ENCODE results near the gene CD6.
"Not testable (repeated sequence)": the region's sequence is repeated elsewhere in the genome, so short reads cannot be mapped to it uniquely, and the experiment has no call there.

Gene CD6

DNA sequence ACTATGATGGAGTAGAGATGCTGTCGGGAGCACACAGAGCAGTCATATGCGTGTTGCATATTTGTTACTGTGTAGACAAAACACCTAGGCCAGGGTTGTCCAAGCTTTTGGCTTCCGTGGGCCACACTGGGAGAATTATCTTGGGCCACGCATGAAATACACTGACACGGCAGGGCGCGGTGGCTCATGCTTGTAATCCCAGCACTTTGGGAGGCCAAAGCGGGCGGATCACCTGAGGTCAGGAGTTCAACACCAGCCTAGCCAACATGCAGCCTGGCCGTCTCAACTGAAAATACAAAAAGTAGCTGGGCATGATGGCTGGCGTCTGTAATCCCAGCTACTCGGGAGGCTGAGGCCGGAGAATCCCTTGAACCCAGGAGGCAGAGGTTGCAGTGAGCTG, 93.8 kb downstream of the CD6 start:
- DNase-seq (ENCODE audit: low spot score in 2 of 2); in situ Hi-C loops (cut with MboI; ENCODE audit: low sequenced_read_pairs); H3K4me1 ChIP-seq; H3K27me3 ChIP-seq (ENCODE audit: low read depth); H3K4me3 ChIP-seq; H3K9me3 ChIP-seq; H3K36me3 ChIP-seq (replicated peaks): not testable (repeated sequence)

DNA sequence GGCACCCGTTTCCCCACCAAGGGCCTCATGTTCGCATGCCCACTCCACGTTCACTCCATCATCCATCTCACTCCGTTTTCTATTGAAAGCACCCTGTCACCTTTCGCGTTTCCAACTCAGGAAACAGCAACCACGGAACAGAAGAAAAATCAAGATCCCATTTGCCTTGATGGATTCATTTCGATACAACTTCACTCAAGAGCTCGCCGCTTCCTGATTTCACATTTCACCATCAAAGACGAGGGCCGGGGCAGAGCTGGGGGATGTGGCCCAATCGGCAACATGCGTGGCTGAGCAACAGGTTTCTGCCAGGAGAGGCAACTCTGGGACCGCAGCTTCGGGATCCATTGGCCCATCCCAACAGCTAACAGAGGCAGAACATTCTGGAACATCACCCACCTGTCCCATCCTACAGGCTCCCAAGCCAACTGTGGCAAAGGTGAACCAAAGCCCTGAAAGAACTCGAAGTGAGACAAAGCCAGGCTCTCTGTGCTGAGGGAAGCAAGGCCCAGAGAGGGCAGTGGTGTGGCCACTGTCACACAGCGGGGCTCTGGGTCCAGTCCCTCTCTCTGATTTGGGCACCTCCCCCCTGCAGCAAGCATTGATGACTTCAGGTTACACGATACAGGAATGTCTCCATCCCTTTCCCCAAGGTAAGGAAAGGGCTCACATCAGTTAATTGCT, 94.6 kb downstream of the CD6 start:
- in situ Hi-C loops (cut with MboI; ENCODE audit: low sequenced_read_pairs) = no loop called here
- H3K9me3 ChIP-seq = no peaks in the 10 kb centered on the region
- H3K27me3 ChIP-seq (ENCODE audit: low read depth) = no peaks in the 10 kb centered on the region
- H3K4me3 ChIP-seq = no peak overlapping the region
- DNase-seq (ENCODE audit: low spot score in 2 of 2) = no peak
- no peaks in the 10 kb centered on the region for H3K36me3 ChIP-seq (replicated peaks)
- peaks cover 4% of the 10 kb centered on the region for H3K4me1 ChIP-seq

DNA sequence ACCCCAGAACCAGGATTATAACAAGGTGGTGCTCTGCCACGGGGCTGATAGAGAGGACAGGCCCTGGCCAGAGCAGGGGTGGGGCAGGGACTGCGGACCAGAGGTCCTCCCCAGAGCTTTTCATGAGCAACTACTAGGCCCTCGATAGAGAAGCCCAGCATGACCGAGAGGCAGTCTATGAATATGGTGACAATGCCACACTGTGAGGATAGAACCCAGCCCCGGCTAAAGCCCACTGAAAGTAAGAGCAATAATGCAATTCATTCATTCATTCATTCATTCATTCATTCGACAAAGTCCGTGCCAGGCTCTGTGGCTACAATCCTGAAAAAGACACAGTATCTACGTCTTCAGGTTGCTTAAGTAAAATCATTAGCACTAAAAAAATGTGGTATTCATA, 95.2 kb downstream of the CD6 start:
- in situ Hi-C loops (cut with MboI; ENCODE audit: low sequenced_read_pairs) = no loop called here
- peaks cover 7% of the 10 kb centered on the region for H3K4me1 ChIP-seq
- no peak overlapping the region for H3K4me3 ChIP-seq
- no peaks in the 10 kb centered on the region for H3K9me3 ChIP-seq
- DNase-seq (ENCODE audit: low spot score in 2 of 2) = no peak
- no peaks in the 10 kb centered on the region for H3K36me3 ChIP-seq (replicated peaks)
- no peaks in the 10 kb centered on the region for H3K27me3 ChIP-seq (ENCODE audit: low read depth)

DNA sequence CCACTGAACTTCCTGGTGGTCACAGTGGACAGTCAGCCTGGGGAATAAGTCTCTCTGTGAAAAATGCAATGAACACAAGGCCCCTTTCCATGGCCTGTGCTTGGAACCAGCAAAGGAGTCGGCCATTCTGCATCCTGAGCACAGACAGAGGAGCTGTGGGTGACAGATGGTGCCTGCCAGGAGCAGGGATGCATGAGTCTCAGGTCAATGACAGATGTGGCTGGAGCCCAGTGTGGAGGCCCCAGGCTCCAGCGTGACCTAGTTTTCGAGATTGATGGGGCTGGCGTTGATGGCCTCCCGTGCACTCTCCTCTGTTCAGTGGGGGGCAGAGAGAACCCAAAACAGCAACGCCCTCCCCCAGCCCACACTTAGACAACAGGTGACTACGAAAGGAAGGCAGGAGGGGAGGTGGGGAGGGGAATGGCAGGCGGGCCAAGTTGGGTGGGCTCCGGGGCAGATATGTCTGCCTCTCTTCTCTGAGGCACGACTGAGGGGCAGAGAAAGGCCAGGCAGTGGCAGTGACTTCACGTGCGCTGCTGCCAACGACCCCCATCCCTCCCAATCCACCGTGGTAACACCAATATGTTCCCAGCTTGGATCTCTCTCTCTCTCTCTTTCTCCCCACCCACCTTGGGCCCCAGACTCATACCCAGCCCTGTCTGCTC, 96.4 kb downstream of the CD6 start:
- no peaks in the 10 kb centered on the region for H3K36me3 ChIP-seq (replicated peaks)
- no peak for DNase-seq (ENCODE audit: low spot score in 2 of 2)
- H3K27me3 ChIP-seq (ENCODE audit: low read depth) = no peaks in the 10 kb centered on the region
- H3K4me1 ChIP-seq = peaks cover 7% of the 10 kb centered on the region
- no peaks in the 10 kb centered on the region for H3K9me3 ChIP-seq
- in situ Hi-C loops (cut with MboI; ENCODE audit: low sequenced_read_pairs) = no loop called here
- no peak overlapping the region for H3K4me3 ChIP-seq

DNA sequence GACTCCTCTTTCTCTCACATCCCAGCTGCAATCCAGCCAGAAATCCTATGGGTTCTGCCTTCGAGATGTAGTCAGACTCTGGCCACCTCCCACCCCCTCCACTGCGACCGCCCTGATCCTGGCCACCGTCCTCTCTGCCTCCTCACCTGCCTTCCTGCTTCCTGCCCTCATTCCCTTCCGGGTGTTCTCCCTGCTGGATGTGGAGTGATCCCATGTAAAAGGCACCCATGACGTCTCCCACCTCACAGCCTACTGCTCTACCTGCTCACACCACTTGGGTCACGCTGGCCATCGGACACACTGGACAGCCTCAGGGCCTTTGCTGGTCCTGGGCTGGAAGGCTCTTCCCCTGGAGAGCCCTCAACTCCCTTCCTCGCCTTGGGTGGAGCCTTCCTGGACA, 97.1 kb downstream of the CD6 start:
- H3K9me3 ChIP-seq = no peaks in the 10 kb centered on the region
- peaks cover 7% of the 10 kb centered on the region for H3K4me1 ChIP-seq
- in situ Hi-C loops (cut with MboI; ENCODE audit: low sequenced_read_pairs) = no loop called here
- H3K36me3 ChIP-seq (replicated peaks) = no peaks in the 10 kb centered on the region
- no peaks in the 10 kb centered on the region for H3K27me3 ChIP-seq (ENCODE audit: low read depth)
- no peak for DNase-seq (ENCODE audit: low spot score in 2 of 2)
- H3K4me3 ChIP-seq = no peak overlapping the region

DNA sequence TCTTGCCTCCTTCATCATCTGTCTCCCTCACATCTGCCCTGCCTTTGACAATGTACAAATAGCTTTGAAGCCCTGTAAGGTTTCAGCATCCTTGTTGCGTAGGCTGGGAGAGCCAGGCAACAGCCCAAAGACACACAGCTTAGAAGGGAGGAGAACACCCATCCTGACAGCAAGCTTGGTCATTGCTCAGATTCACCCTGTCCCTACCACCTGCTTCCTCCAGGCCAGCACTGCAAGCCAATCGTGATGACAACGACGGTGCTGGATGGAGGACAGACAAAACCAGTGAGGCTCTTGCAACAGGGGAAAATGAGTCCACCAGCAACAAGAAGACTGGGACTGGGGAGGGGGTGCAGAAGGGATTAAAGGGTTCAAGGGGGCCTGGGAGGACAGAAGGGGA, 97.9 kb downstream of the CD6 start:
- in situ Hi-C loops (cut with MboI; ENCODE audit: low sequenced_read_pairs) = no loop called here
- Histone ChIP-seq H3K27me3 (ENCODE audit: low read depth) (no peaks in the 10 kb centered on the region), H3K4me3 (no peak overlapping the region), H3K9me3 (no peaks in the 10 kb centered on the region; the same call in 1 of the 2 replicates), H3K36me3 (replicated peaks) (no peaks in the 10 kb centered on the region), H3K4me1 (peaks cover 7% of the 10 kb centered on the region)
- no peak for DNase-seq (ENCODE audit: low spot score in 2 of 2)

Measured in HAP-1 (cell line).